ENCODE data around the gene CCDC9B. TPM values are rescaled to one million over a fixed set of nuclear protein-coding genes. Genes with fewer than 3 reads are reported as not detected.

The CCDC9B gene
- 100 to 1,000 TPM in 1 of 12 donors, 10 to 100 TPM in 10, 1 to 10 TPM in 1; 7.4 to 119 (median 19.4) TPM for polyA plus RNA-seq (ENCODE audit: insufficient read length in 12 of 12)
- long read RNA-seq, donor 1, partial matches to known transcripts = 759 of 3,689 reads
- long read RNA-seq, donor 1, other reads (novel, unspliced or antisense) = 2,930 of 3,689 reads
- long read RNA-seq, donor 2 = 0 reads
- long read RNA-seq, donor 3 = 0 reads
- long read RNA-seq, donor 4 = 0 reads
- long read RNA-seq, donor 5, partial matches to known transcripts = 5 of 5 reads
- long read RNA-seq, donor 5, other reads (novel, unspliced or antisense) = 0 of 5 reads
- long read RNA-seq, donor 6, partial matches to known transcripts = 0 of 2 reads
- long read RNA-seq, donor 6, other reads (novel, unspliced or antisense) = 0 of 2 reads
- long read RNA-seq, donor 7 = 0 reads
- long read RNA-seq, donor 8, partial matches to known transcripts = 0 of 3 reads
- long read RNA-seq, donor 8, other reads (novel, unspliced or antisense) = 0 of 3 reads
- long read RNA-seq, donor 9 = 0 reads
- long read RNA-seq, donor 10, partial matches to known transcripts = 0 of 2 reads
- long read RNA-seq, donor 10, other reads (novel, unspliced or antisense) = 0 of 2 reads
- long read RNA-seq, donor 11, partial matches to known transcripts = 0 of 1 reads
- long read RNA-seq, donor 11, other reads (novel, unspliced or antisense) = 0 of 1 reads

- DNase-seq = peak; percentile 59
Observed at GRCh38 chr15:40340740-40341400, at the start of gene CCDC9B. CCDC9B (minus strand) TSS chr15:40340939; CDS start chr15:40340819, 120 bp downstream.

GRCh38 chr15:40389824-40390595 is 49.3 kb upstream of the CCDC9B start:
- no peak for DNase-seq

GRCh38 chr15:40388941-40389823 is 48.4 kb upstream of the CCDC9B start:
- DNase-seq = no peak

- no peak for DNase-seq
Observed at GRCh38 chr15:40386480-40386879, 45.7 kb upstream of the CCDC9B start.

- peak; percentile 93 for DNase-seq
Observed at GRCh38 chr15:40382580-40383456, 42.1 kb upstream of the CCDC9B start, which contains the start of gene KNSTRN. KNSTRN (plus strand) TSS chr15:40382721; CDS start chr15:40382836, 115 bp downstream.

DNA sequence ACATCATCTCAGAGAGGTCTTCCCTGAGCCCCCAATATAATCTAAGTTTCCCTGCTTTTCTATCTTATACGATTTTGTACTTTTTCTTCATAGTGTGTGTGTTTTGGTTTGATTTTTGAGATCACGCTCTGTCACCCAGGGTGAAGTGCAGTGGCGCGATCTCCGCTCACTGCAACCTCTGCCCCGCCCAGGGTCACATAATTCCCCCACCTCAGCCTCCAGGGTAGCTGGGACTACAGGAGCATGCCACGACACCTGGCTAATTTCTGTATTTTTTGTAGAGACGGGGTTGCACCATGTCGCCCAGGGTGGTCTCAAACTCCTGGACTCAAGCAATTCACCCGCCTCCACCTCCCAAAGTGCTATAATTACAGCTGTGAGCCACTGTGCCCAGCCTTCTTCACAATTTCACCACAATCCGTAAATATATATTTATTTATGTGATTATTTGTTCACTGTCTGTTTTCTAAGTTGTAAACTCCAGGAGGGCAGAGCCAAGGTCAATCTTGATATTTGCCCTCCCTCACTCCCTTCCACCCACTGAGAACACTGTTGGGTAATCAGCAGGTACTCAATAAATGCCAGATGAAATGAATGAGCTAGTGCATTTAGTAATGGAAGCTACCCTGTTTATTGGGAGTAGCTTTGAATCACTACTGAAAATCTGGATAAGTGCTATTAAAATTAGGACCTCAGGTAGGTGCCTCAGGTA is 41.2 kb upstream of the CCDC9B start:
- DNase-seq = no peak

DNA sequence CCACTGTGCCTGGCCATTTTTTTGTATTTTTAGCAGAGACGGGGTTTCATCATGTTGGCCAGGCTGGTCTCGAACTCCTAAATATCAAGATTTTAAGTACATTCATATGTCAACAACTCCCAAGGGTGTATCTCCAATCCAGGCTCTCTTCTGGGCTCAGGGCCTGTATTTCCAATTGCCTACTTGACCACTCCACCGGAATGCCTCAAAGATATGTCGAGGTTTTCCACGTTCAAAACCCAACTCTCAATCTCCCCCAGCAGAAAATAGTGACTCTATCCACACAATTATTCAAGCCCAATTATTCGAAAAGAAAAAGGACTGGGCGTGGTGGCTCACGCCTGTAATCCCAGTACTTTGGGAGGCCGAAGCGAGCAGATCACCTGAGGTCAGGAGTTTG is 39.9 kb upstream of the CCDC9B start:
- no peak for DNase-seq

GRCh38 chr15:40379853-40380252 is 39.1 kb upstream of the CCDC9B start:
- no peak for DNase-seq

DNA sequence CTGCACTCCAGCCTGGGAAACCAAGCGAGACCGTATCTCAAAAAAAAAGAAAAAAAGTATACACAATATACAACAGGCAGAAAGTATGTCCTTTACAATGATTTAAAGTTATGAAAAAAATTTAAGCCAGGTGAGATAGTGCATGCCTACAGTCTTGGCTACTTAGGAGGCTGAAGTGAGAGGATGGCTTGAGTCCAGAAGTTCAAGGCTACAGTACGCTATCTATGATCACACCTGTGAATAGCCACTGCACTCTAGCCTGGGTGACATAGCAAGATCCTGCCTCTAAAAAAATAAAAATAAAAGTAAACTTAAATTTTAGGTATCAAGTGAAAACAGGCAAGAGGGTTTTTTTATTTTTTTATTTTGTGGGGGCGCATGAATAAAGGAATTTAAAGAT is 38.6 kb upstream of the CCDC9B start:
- no peak for DNase-seq

- no peak for DNase-seq
Observed at GRCh38 chr15:40377606-40378005, 36.9 kb upstream of the CCDC9B start.

DNA sequence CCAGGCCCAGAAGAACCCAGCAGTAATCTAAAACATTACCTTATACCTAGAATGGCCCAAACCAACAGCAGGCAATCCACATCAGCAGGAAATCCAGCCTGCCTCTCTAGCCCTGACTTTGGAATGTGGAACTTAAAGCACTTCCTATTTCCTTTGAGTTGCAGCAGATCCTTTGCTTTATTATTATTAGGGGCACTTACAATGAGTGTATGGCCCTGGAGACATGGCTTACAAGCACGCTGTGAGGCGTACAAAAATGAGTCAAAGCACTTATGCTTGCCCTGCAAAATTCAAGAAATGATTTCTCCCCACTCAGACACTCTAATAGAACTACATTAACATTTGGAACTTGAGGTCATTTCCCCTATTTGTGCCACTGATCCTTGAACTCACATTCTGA is 32.2 kb upstream of the CCDC9B start:
- no peak for DNase-seq

DNA sequence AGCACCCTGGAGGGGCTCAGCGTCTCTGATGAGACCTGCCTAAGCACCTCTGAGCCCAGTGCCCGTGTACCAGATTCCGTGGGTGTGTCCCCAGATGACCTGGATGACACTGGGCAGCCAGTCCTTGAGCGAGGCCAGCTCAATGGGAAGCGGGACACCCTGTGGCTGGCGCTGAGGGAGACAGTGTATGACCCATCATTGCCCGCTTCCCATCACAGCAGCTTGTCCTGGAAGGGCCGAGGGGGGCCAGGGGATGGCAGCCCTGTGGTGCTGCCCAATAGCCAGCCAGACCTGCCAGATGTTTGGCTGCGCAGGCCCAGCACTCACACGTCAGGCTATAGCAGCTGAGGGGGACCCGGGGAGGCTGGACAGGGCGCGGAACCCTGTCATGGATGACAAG is 29.2 kb upstream of the CCDC9B start:
- DNase-seq = no peak

- DNase-seq = no peak
Observed at GRCh38 chr15:40369474-40369869, 28.7 kb upstream of the CCDC9B start.

GRCh38 chr15:40368719-40369473 is 28.2 kb upstream of the CCDC9B start:
- DNase-seq = no peak

GRCh38 chr15:40367686-40368611 is 27.2 kb upstream of the CCDC9B start:
- peak; percentile 76 for DNase-seq

DNA sequence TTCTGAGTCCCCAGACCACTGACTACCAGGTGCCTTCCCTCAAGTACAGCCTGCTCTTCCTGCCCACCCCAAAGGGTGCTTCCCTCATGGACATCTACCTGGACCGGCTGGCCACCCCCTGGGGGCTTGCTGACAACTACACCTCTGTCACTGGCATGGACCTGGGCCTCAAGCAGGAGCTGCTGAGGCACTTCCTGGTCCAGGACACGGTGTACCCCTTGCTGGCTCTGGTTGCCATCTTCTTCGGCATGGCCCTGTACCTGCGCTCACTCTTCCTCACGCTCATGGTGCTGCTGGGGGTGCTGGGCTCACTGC is 26.6 kb upstream of the CCDC9B start:
- no peak for DNase-seq

Measured in muscle of arm (tissue), 14 donors.